GM19438 (cell line): Measurements from ENCODE around the gene TGM5.
"Not testable (repeated sequence)": the region's sequence is repeated elsewhere in the genome, so short reads cannot be mapped to it uniquely, and the experiment has no call there.

Experiments
- ATAC-seq: cut with Tn5 transposase; IDR thresholded peaks from one replicate; pipeline ENCODE4 v1.9.1; 2021; ENCODE audit warnings: low read depth; ENCODE audit not compliant: unreplicated experiment

Gene TGM5

GRCh38 chr15:43249699-43250203 is 17.0 kb downstream of the TGM5 start:
- no peak for ATAC-seq

DNA sequence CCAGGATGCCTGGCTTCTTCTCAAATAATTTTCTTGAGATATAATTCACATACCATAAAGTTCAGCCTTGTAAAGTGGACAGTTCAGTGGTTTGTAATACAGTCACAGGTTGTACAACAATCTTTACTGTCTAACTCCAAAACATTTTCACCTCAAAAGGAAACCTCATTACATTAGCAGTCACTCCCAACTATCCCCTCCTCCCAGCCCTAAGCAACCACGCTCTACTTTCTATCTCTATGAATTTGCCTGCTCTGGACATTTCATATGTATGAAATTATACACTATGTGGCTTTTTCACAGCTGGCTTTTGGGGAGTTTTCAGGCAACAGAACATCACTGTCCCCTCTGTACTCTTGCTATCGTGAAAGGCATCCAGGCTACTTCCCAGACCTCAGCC is 17.5 kb downstream of the TGM5 start:
- ATAC-seq: no peak

DNA sequence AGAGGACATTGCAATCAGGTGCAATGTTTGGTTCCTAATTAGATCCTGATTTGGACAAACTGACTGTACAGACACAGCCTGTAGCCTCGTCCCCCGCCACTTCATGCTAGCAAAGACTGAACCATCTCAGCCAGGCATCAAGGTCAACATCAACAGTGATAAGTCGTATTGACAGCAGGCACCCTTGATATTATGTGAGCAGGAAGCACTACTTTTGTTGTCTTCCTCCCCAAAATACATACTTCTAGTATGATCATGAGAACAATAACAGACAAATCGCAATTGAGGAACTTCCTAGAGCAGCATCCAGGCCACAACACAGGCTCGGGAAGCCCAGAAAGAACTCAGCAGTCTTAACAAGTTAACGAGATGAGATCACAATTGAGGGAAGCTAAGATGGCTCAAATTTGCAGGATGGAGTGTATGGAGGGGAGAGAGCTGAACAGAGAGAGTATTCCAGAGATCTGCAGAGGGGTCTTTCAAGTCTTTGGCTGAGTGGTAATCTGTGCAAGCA is 20.4 kb downstream of the TGM5 start:
- ATAC-seq: no peak

GRCh38 chr15:43244092-43244491 is 22.6 kb downstream of the TGM5 start:
- ATAC-seq: no peak

GRCh38 chr15:43243020-43243645 is 23.6 kb downstream of the TGM5 start:
- no peak for ATAC-seq

GRCh38 chr15:43242616-43243015 is 24.1 kb downstream of the TGM5 start:
- ATAC-seq: no peak

GRCh38 chr15:43241100-43241499 is 25.6 kb downstream of the TGM5 start:
- ATAC-seq: no peak

DNA sequence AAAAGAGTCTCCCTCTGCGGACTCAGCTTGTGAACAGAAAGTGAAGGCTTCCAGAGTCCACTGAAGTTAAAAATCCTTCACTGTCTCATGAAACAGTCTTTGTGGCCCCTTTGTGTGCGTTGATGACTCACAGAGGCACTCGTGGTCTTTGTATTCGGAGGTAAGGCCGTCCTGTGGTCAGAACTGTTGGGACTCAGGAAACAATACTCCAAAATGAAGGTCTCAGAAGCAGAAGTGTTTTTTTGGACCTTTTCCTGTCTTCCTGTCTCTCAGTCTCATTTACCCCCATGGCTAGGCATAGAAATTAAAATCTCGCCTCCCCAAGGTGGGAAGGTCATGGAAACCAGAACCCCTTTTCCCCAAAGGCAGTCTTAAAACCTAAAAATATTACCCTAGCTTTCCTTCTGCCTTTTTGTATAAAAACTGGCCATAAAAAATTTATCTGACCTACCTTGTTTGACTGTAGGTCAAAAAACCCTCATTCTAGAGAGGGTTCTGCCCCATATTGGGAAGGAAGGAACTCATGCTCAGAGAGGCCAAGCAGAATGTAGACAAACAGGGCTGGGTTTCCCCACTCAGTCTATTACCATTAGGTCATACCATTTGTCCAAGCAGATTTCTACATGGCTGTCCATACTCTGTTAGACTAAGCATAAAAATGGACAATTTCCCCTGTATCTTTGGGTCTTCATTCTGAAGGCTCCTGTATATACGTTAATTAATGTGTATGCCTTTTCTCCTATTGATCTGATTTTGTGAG is 26.8 kb downstream of the TGM5 start:
- ATAC-seq: no peak

- no peak for ATAC-seq
These were observed 28.0 kb downstream of the TGM5 start for GRCh38 chr15:43238671-43239131.

DNA sequence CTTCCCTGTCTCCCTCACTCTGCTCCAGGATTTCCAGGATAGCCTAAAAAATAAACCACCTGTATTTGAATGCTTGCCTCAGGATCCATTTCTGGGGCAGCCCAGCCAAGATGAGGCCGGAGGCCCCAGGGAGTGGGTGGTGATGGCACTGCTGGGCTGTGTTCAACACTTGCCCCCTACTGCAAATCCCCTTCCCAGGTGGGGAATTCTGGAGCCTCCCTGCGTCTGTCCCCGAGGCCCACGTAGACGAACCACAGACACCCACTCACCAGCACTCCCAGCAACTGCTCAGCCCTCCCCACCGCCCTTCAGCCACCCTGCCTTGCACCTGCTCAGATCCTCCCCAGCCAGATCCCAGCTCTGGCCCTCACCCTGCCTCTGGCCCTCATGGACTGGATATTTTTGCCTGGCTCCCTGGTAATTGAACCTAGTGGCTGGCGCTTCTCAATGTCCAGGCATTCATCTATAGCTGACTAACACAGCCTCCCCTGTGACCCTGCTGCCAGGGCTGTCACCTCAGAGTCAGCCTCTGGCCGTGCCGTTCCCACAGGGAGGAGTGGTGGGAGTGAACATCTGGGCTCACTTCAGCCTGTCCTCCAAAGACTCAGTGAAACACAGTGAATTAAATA is 28.8 kb downstream of the TGM5 start:
- no peak for ATAC-seq

DNA sequence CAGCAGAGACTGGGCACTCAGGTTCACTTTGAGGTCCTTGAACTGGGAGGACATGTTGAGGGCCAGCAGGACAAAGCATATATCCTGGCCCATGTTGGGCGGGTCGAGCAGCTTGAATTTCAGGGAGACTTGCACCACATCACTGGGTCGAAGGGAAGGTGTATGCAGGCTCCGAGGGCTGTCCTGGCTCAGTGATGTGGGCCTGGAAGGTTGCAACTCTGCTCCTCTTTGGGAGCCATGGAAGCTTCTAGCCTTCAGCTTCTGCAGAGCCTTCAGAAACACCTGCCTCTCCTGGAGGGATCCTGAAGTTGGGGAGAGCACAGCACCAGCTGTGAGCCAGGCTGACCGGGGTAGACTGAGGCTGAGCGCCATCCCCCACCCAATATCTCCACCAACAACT is 31.2 kb downstream of the TGM5 start:
- no peak for ATAC-seq

GRCh38 chr15:43232289-43232874 is 34.3 kb downstream of the TGM5 start:
- ATAC-seq: no peak

DNA sequence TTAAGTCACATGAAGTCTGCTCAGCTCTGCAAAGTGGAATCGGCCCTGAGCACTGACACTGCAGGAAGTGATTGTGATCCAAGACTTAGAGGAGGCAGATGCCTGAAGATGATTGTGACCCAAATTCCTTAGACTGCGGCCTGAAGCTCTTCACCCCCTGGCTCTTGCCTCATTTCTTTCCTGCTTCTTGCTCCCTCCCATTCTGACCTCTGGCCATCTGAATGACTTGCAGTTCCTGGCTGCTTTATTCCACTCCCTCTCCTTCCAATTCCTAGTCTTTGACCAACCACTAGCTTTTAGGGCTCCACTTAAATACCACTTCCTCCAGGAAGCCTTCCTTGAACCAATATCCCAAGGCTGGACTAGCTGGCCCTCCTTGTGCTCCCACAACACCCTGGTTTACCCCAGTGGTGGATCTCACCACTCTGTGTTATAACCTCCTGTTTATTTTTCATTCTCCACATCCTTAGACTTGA is 36.0 kb downstream of the TGM5 start:
- no peak for ATAC-seq

GRCh38 chr15:43229977-43230376 is 36.8 kb downstream of the TGM5 start:
- no peak for ATAC-seq

DNA sequence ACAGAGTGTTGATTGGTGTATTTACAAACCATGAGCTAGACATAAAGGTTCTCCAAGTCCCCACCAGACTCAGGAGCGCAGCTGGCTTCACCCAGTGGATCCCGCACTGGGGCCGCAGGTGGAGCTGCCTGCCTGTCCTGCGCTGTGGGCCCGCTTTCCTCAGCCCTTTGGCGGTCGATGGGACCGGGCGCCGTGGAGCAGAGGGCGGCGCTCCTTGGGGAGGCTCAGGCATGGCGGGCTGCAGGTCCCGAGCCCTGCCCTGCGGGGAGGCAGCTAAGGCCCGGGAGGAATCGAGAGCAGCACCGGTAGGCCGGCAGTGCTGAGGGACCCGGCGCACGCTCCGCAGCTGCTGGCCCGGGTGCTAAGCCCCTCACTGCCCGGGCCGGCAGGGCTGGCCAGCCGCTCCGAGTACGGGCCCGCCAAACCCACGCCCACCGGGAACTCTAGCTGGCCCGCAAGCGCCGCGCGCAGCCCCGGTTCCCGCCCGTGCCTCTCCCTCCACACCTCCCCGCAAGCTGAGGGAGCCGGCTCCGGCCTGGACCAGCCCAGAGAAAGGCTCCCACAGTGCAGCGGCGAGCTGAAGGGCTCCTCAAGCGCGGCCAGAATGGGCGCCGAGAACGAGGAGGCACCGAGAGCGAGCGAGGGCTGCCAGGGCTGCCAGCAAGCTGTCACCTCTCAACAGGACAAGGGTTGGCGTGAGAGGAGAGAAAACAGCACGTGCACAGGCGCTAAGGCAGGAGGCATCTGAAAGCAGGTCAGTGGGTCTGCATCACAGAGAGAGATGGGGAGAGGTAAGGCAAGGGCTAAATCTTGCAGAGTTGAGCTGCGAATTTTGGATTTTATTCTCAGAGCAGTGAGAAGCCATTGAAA is 40.1 kb downstream of the TGM5 start:
- no peak for ATAC-seq

- not testable (repeated sequence) for ATAC-seq
These were observed 40.8 kb downstream of the TGM5 start for GRCh38 chr15:43225950-43226255.

GRCh38 chr15:43225201-43225949 is 41.4 kb downstream of the TGM5 start:
- no peak for ATAC-seq

- no peak for ATAC-seq
These were observed 45.3 kb downstream of the TGM5 start for GRCh38 chr15:43221422-43221821.

- ATAC-seq: no peak
These were observed 45.7 kb downstream of the TGM5 start, which contains the start of gene EPB42 for GRCh38 chr15:43220991-43221403. EPB42 (minus strand) TSS chr15:43221018; CDS start chr15:43220825, 193 bp downstream.
